Measurements from ENCODE around the gene SMYD3. TPM values are rescaled to one million over a fixed set of nuclear protein-coding genes. Genes with fewer than 3 reads are reported as not detected.

Gene SMYD3
- total and polyA plus RNA-seq, 2 donors (not counting 1 experiment from before 2014, with no cell fraction given) = 69.4 to 83.1 TPM

DNA sequence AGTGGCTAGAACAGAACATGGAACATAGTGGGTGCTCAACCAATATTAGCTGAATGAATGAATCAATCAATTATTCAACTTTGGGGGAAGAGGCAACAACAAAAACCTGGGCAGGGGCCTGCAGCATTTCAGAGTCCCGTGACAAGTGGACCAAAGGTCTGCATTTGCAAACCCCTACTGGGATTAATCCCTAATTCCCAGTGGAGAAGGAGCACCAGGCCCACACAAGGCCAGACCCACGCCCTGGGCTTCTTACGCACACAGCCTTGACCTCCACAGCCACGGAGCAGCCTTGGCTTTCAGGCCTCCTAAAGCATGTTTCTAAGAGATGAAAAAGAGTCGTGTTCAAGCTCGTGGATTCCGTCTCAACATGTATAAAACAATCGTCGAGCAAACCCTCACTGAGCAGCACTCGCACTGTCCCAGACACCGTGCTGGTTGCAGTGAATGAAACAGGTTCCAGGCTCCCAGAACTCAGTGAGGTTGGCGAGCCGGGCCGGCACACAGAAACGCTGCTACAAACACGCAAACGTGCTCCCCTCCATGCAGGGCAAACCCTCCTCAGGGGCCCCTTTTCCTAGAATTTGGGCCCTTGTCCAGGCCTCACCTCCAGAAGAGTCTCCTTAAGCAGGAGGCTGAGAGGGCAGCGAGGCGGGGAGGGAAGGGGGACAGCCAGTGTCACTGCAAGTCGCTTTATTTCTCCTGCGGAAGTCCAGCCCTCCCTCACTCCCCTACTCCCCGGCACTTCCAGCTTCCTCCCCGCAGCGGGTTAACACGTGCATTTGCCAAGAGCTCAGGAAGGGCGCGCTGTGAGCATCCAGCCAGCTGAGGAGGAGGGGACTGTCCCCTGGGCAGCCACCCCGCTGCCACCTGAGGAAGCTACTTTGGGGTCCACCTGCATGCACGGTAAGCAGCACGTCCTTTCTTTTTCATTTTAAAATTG, 795.8 kb downstream of the SMYD3 start:
- Histone ChIP-seq H2AFZ (ENCODE audit: low read length) (no peak overlapping the region), H3K4me1 (ENCODE audit: control insufficient read depth, extremely low read depth, insufficient read depth, low read length) (no peaks in the 10 kb centered on the region), H4K20me1 (ENCODE audit: control insufficient read depth, extremely low read depth, insufficient read depth, low read length) (no peaks in the 10 kb centered on the region), H3K27me3 (ENCODE audit: control insufficient read depth, insufficient read depth, low read length) (no peaks in the 10 kb centered on the region), H3K4me3 (replicated peaks in 1 of 4; ENCODE audit: control extremely low read depth in 1 of 4, insufficient read depth in 1 of 4, low read depth in 3 of 4, low read length in 4 of 4) (no peak overlapping the region), H3K9me3 (ENCODE audit: control insufficient read depth, insufficient read depth, low read depth, low read length) (no peaks in the 10 kb centered on the region), H3K27ac (ENCODE audit: insufficient read depth, low read length) (no peak overlapping the region), H3K36me3 (ENCODE audit: control insufficient read depth, insufficient read depth, low read length) (no peaks in the 10 kb centered on the region), H3K4me2 (ENCODE audit: extremely low read depth, insufficient read depth, low read length) (no peak overlapping the region), H3K9ac (ENCODE audit: insufficient read depth, low read length) (no peak overlapping the region), H3K79me2 (ENCODE audit: control insufficient read depth, insufficient read depth, low read length) (no peaks in the 10 kb centered on the region)
- DNase-seq (ENCODE audit: low read depth in 2 of 2) = no peak
- no peak for TF ChIP-seq EZH2 (IDR thresholded peaks at IDR 0.05; ENCODE audit: low read length, missing control alignments)
- TF ChIP-seq, protein P1, sequence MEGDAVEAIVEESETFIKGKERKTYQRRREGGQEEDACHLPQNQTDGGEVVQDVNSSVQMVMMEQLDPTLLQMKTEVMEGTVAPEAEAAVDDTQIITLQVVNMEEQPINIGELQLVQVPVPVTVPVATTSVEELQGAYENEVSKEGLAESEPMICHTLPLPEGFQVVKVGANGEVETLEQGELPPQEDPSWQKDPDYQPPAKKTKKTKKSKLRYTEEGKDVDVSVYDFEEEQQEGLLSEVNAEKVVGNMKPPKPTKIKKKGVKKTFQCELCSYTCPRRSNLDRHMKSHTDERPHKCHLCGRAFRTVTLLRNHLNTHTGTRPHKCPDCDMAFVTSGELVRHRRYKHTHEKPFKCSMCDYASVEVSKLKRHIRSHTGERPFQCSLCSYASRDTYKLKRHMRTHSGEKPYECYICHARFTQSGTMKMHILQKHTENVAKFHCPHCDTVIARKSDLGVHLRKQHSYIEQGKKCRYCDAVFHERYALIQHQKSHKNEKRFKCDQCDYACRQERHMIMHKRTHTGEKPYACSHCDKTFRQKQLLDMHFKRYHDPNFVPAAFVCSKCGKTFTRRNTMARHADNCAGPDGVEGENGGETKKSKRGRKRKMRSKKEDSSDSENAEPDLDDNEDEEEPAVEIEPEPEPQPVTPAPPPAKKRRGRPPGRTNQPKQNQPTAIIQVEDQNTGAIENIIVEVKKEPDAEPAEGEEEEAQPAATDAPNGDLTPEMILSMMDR (conservative IDR thresholded peaks at IDR 0.05 in 1 of 2, IDR thresholded peaks at IDR 0.05 in 1 of 2; ENCODE audit: low read depth in 1 of 2, low read length in 2 of 2) = no peak

DNA sequence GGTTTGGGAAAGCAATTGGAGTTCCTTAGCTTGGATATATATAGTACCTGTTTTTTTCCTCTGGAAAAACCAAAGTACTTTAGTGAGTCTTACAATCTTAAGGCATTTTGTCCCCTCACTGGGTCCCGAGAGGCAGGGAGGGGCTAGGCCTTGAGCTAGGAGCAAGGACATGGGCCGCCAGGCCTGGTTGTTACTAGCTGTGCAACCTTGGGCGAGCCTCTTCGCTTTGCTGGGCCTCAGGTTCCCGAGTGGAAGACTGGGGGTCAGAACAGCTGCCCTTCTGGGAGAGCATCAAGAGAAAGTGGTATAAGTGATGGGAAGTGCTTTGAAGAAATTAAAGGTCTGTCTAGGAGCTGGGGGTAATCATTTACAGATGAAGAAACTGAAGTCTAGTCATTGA, 799.1 kb downstream of the SMYD3 start:
- DNase-seq (ENCODE audit: low read depth in 2 of 2) = no peak
- Histone ChIP-seq H3K79me2 (ENCODE audit: control insufficient read depth, insufficient read depth, low read length) (no peaks in the 10 kb centered on the region), H3K9ac (ENCODE audit: insufficient read depth, low read length) (no peak overlapping the region), H3K4me2 (ENCODE audit: extremely low read depth, insufficient read depth, low read length) (no peak overlapping the region), H2AFZ (ENCODE audit: low read length) (no peak overlapping the region), H3K27ac (ENCODE audit: insufficient read depth, low read length) (no peak overlapping the region), H3K4me1 (ENCODE audit: control insufficient read depth, extremely low read depth, insufficient read depth, low read length) (peaks cover 3% of the 10 kb centered on the region), H3K36me3 (ENCODE audit: control insufficient read depth, insufficient read depth, low read length) (no peaks in the 10 kb centered on the region), H3K27me3 (ENCODE audit: control insufficient read depth, insufficient read depth, low read length) (no peaks in the 10 kb centered on the region), H3K4me3 (replicated peaks in 1 of 4; ENCODE audit: control extremely low read depth in 1 of 4, insufficient read depth in 1 of 4, low read depth in 3 of 4, low read length in 4 of 4) (no peak overlapping the region), H3K9me3 (ENCODE audit: control insufficient read depth, insufficient read depth, low read depth, low read length) (no peaks in the 10 kb centered on the region), H4K20me1 (ENCODE audit: control insufficient read depth, extremely low read depth, insufficient read depth, low read length) (no peaks in the 10 kb centered on the region)
- TF ChIP-seq, protein P1 (conservative IDR thresholded peaks at IDR 0.05 in 1 of 2, IDR thresholded peaks at IDR 0.05 in 1 of 2; ENCODE audit: low read depth in 1 of 2, low read length in 2 of 2) = no peak
- TF ChIP-seq EZH2 (IDR thresholded peaks at IDR 0.05; ENCODE audit: low read length, missing control alignments) = no peak

DNA sequence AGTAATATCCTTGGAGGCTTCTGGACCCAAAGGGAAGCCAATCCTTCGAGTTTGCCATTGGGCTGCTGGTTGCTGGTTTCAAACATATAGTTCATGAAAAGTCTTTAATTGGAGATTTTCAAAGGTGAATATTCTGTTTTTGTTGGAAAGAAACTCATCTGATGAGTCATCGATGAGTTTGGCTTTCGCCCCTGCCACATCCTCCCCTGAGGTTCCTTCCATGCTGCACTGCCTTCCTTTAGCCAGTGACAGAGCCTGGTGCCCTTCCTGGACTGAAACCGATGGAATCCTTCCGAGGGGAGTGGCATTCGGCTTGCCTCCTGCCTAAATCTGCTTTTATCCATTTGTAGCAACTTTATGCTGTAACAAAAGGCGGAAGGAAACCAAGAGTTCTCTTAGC, 802.3 kb downstream of the SMYD3 start:
- Histone ChIP-seq H3K27me3 (ENCODE audit: control insufficient read depth, insufficient read depth, low read length) (no peaks in the 10 kb centered on the region), H2AFZ (ENCODE audit: low read length) (no peak overlapping the region), H3K4me2 (ENCODE audit: extremely low read depth, insufficient read depth, low read length) (no peak overlapping the region), H3K36me3 (ENCODE audit: control insufficient read depth, insufficient read depth, low read length) (no peaks in the 10 kb centered on the region), H3K27ac (ENCODE audit: insufficient read depth, low read length) (no peak overlapping the region), H3K9ac (ENCODE audit: insufficient read depth, low read length) (no peak overlapping the region), H3K4me3 (replicated peaks in 1 of 4; ENCODE audit: control extremely low read depth in 1 of 4, insufficient read depth in 1 of 4, low read depth in 3 of 4, low read length in 4 of 4) (no peak overlapping the region), H3K4me1 (ENCODE audit: control insufficient read depth, extremely low read depth, insufficient read depth, low read length) (peaks cover 3% of the 10 kb centered on the region), H4K20me1 (ENCODE audit: control insufficient read depth, extremely low read depth, insufficient read depth, low read length) (no peaks in the 10 kb centered on the region), H3K9me3 (ENCODE audit: control insufficient read depth, insufficient read depth, low read depth, low read length) (no peaks in the 10 kb centered on the region), H3K79me2 (ENCODE audit: control insufficient read depth, insufficient read depth, low read length) (no peaks in the 10 kb centered on the region)
- TF ChIP-seq, protein P1 (conservative IDR thresholded peaks at IDR 0.05 in 1 of 2, IDR thresholded peaks at IDR 0.05 in 1 of 2; ENCODE audit: low read depth in 1 of 2, low read length in 2 of 2) = no peak
- TF ChIP-seq EZH2 (IDR thresholded peaks at IDR 0.05; ENCODE audit: low read length, missing control alignments) = no peak
- DNase-seq (ENCODE audit: low read depth in 2 of 2) = peak; percentile 41 to 80
